GM15510 (cell line): Measurements from ENCODE around the gene KIF16B.

Experiments
- POLR2A ChIP-seq: IDR thresholded peaks from 3 replicates; pipeline ENCODE4 v1.6.1; 2011; ENCODE audit warnings: borderline replicate concordance; ENCODE audit not compliant: insufficient read length; ENCODE audit errors: extremely low read depth

Gene KIF16B

GRCh38 chr20:16526433-16527380, 46.5 kb downstream of the KIF16B start:
- no peak for TF ChIP-seq POLR2A

GRCh38 chr20:16520154-16520553, 53.1 kb downstream of the KIF16B start:
- TF ChIP-seq POLR2A = no peak

GRCh38 chr20:16518784-16519084, 54.5 kb downstream of the KIF16B start:
- TF ChIP-seq POLR2A = no peak

GRCh38 chr20:16517946-16518783, 55.1 kb downstream of the KIF16B start:
- no peak for TF ChIP-seq POLR2A

GRCh38 chr20:16516794-16517193, 56.5 kb downstream of the KIF16B start:
- no peak for TF ChIP-seq POLR2A

- no peak for TF ChIP-seq POLR2A
These were observed 58.2 kb downstream of the KIF16B start for GRCh38 chr20:16515046-16515445.

GRCh38 chr20:16514140-16514539, 59.1 kb downstream of the KIF16B start:
- TF ChIP-seq POLR2A = no peak

GRCh38 chr20:16505894-16506293, 67.4 kb downstream of the KIF16B start:
- TF ChIP-seq POLR2A = no peak

- TF ChIP-seq POLR2A = no peak
These were observed 71.9 kb downstream of the KIF16B start for GRCh38 chr20:16501301-16501700.

GRCh38 chr20:16500197-16500596, 73.1 kb downstream of the KIF16B start:
- no peak for TF ChIP-seq POLR2A

GRCh38 chr20:16498526-16499253, 74.6 kb downstream of the KIF16B start:
- TF ChIP-seq POLR2A = no peak

GRCh38 chr20:16497896-16498295, 75.4 kb downstream of the KIF16B start:
- no peak for TF ChIP-seq POLR2A

- no peak for TF ChIP-seq POLR2A
These were observed 79.8 kb downstream of the KIF16B start for GRCh38 chr20:16493486-16493885.

GRCh38 chr20:16491294-16491905, 81.8 kb downstream of the KIF16B start:
- TF ChIP-seq POLR2A = no peak

GRCh38 chr20:16490696-16491095, 82.6 kb downstream of the KIF16B start:
- no peak for TF ChIP-seq POLR2A

- TF ChIP-seq POLR2A = no peak
These were observed 84.6 kb downstream of the KIF16B start for GRCh38 chr20:16488616-16489015.

- TF ChIP-seq POLR2A = no peak
These were observed 85.2 kb downstream of the KIF16B start for GRCh38 chr20:16488086-16488485.
